ENCODE results near the gene PPP4C. TPM values are rescaled to one million over a fixed set of nuclear protein-coding genes. Genes with fewer than 3 reads are reported as not detected.
A peak's percentile ranks its signal among the peaks of the same experiment; 100 is the strongest.

PPP4C gene
- total and polyA plus RNA-seq, 2 of the 8 experiments (the other 6 are each of a cell fraction or from before 2014, with no cell fraction given), result 148 to 298 TPM

DNA sequence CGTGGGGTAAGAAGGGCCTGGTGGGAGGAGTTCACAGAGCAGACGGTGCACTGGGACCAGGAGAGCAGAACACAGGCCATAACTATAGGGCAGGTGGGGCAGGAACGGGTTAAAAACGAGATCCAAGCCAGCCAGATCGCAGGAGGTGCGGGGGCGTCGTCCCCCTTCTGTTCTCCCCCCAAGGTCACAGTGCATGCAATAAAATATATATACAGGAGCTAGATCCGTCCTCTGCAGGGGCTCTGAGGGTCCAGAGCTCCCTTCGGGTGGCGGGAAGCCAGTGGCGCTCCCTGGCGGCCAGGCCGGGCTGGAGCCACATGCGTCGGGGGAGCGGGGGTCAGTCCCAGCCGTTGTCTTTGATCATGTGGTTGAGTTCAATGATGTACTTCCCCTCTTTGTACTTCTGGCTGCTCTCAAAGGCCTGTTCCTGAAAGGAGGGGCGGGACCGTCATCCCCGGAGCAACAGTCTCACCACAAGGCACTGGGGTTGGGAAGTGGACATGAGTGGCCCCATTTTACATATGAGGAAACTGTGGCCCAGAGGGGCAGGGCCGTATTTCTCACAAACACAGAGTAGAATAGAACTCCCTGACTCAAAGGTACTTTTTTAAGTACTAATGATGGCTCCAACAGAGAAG lies 16.7 kb downstream of the PPP4C start (continued):
- TF ChIP-seq SIN3A (conservative IDR thresholded peaks at IDR 0.05 in 1 of 2, IDR thresholded peaks at IDR 0.05 in 1 of 2; ENCODE audit: low read depth in 1 of 2, low read length in 2 of 2) (peak; percentile 68 to 83; a peak in 3 of 4 replicates), CBX5 (IDR thresholded peaks at IDR 0.05; ENCODE audit: low read depth, low read length) (no peak), CTBP2 (IDR thresholded peaks at IDR 0.05; ENCODE audit: borderline replicate concordance, insufficient read depth, insufficient read length, low read length) (no peak), SRF (IDR thresholded peaks at IDR 0.05; ENCODE audit: low read depth, low read length) (no peak), HDAC2 (IDR thresholded peaks at IDR 0.05; ENCODE audit: borderline replicate concordance in 1 of 2, low read depth in 2 of 2, low read length in 2 of 2) (peak in 1 of 2 experiments; percentile 93; a peak in 1 of 4 replicates), TAF1 (IDR thresholded peaks at IDR 0.05; ENCODE audit: low read depth, low read length) (peak; percentile 38), TAF7 (optimal IDR thresholded peaks at IDR 0.05; ENCODE audit: borderline replicate concordance, low read depth, low read length) (no peak), POLR2A (IDR thresholded peaks at IDR 0.05; ENCODE audit: control extremely low read depth in 1 of 2, low read depth in 2 of 2, low read length in 2 of 2) (peak in 1 of 2 experiments; percentile 59; a peak in 1 of 3 replicates), EP300 (IDR thresholded peaks at IDR 0.05; ENCODE audit: borderline replicate concordance in 1 of 2, low read depth in 2 of 2, low read length in 2 of 2) (no peak), TBP (IDR thresholded peaks at IDR 0.05; ENCODE audit: low read depth, low read length) (peak; percentile 50; the same call in 1 of the 2 replicates), TEAD4 (IDR thresholded peaks at IDR 0.05; ENCODE audit: low read depth, low read length) (no peak), EZH2 (IDR thresholded peaks at IDR 0.05; ENCODE audit: low read depth, low read length, severe bottlenecking) (no peak), CHD1 (IDR thresholded peaks at IDR 0.05; ENCODE audit: low read depth, low read length) (no peak), KDM5A (IDR thresholded peaks at IDR 0.05; ENCODE audit: low read length) (no peak), SP2 (IDR thresholded peaks at IDR 0.05; ENCODE audit: low read length) (no peak), ZNF274 (IDR thresholded peaks at IDR 0.05; ENCODE audit: borderline replicate concordance, extremely low read depth, low read length) (no peak), POU5F1 (IDR thresholded peaks at IDR 0.05; ENCODE audit: low read depth, low read length) (no peak), CHD2 (IDR thresholded peaks at IDR 0.05; ENCODE audit: low read length) (0 out of 2 replicates have a peak, but pooled peaks have one; percentile 42), KDM1A (IDR thresholded peaks at IDR 0.05; ENCODE audit: borderline replicate concordance, low read length) (peak; percentile 96; the same call in 1 of the 2 replicates), SP1 (IDR thresholded peaks at IDR 0.05; ENCODE audit: low read depth, low read length) (peak; percentile 52; the same call in 1 of the 2 replicates), SIRT6 (IDR thresholded peaks at IDR 0.05; ENCODE audit: low read length) (no peak), FOSL1 (IDR thresholded peaks at IDR 0.05; ENCODE audit: insufficient read depth, low read depth, low read length) (no peak), SAP30 (IDR thresholded peaks at IDR 0.05; ENCODE audit: insufficient read depth, insufficient replicate concordance, low read length) (no peak)
- TF ChIP-seq, protein P1, sequence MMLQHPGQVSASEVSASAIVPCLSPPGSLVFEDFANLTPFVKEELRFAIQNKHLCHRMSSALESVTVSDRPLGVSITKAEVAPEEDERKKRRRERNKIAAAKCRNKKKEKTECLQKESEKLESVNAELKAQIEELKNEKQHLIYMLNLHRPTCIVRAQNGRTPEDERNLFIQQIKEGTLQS (IDR thresholded peaks at IDR 0.05; ENCODE audit: insufficient read depth, low read depth, low read length), result no peak
